CD4-positive, alpha-beta T cell treated with Interleukin-6 at 100 ng/mL for 8 hours (primary cell): Measurements from ENCODE around the gene PRKCE.
"Not testable (repeated sequence)": the region's sequence is repeated elsewhere in the genome, so short reads cannot be mapped to it uniquely, and the experiment has no call there.

Experiments used
- DNase-seq: peaks from one replicate; pipeline ENCODE4 v3.0.0-alpha.2; 2020; ENCODE audit warnings: mixed read lengths, low spot score

PRKCE gene

GRCh38 chr2:46195819-46196218 is 544.3 kb downstream of the PRKCE start:
- no peak for DNase-seq

- DNase-seq: no peak
Observed at GRCh38 chr2:46196871-46197462, 545.5 kb downstream of the PRKCE start.

GRCh38 chr2:46197672-46198071 is 546.2 kb downstream of the PRKCE start:
- DNase-seq: no peak

- no peak for DNase-seq
Observed at GRCh38 chr2:46198164-46198883, 546.8 kb downstream of the PRKCE start.

GRCh38 chr2:46198966-46199365 is 547.5 kb downstream of the PRKCE start:
- DNase-seq: no peak

- no peak for DNase-seq
Observed at GRCh38 chr2:46200100-46200690, 548.7 kb downstream of the PRKCE start.

GRCh38 chr2:46200861-46201605 is 549.6 kb downstream of the PRKCE start:
- no peak for DNase-seq

- no peak for DNase-seq
Observed at GRCh38 chr2:46202453-46202852, 551.0 kb downstream of the PRKCE start.

- no peak for DNase-seq
Observed at GRCh38 chr2:46202987-46203386, 551.5 kb downstream of the PRKCE start.

GRCh38 chr2:46203636-46204035 is 552.2 kb downstream of the PRKCE start:
- DNase-seq: not testable (repeated sequence)

- no peak for DNase-seq
Observed at GRCh38 chr2:46207591-46207990, 556.1 kb downstream of the PRKCE start.

- no peak for DNase-seq
Observed at GRCh38 chr2:46208766-46209165, 557.3 kb downstream of the PRKCE start.

GRCh38 chr2:46210063-46210462 is 558.6 kb downstream of the PRKCE start:
- DNase-seq: no peak

GRCh38 chr2:46211461-46211860 is 560.0 kb downstream of the PRKCE start:
- no peak for DNase-seq

GRCh38 chr2:46213906-46214305 is 562.4 kb downstream of the PRKCE start:
- DNase-seq: no peak

GRCh38 chr2:46216213-46216612 is 564.7 kb downstream of the PRKCE start:
- no peak for DNase-seq

GRCh38 chr2:46223514-46223913 is 572.0 kb downstream of the PRKCE start:
- DNase-seq: not testable (repeated sequence)

GRCh38 chr2:46225150-46225625 is 573.7 kb downstream of the PRKCE start:
- DNase-seq: no peak

- DNase-seq: no peak
Observed at GRCh38 chr2:46225730-46226129, 574.3 kb downstream of the PRKCE start.

GRCh38 chr2:46226620-46227019 is 575.1 kb downstream of the PRKCE start:
- DNase-seq: no peak

GRCh38 chr2:46227022-46227421 is 575.5 kb downstream of the PRKCE start:
- no peak for DNase-seq

- no peak for DNase-seq
Observed at GRCh38 chr2:46227674-46228289, 576.3 kb downstream of the PRKCE start.
